ENCODE measurements around the gene DDX43. TPM values are rescaled to one million over a fixed set of nuclear protein-coding genes. Genes with fewer than 3 reads are reported as not detected.

DDX43 gene
- total RNA-seq, 1 experiment from 2014 or later, result not detected

GRCh38 chr6:73369563-73369962 is 25.1 kb upstream of the DDX43 start, which contains the start of gene OOEP:
Gene OOEP (minus strand): TSS chr6:73369897. CDS start chr6:73369792, 105 bp downstream.
- BruUV-seq (replicated peaks), result no TSS peak

GRCh38 chr6:73371984-73372383 is 22.6 kb upstream of the DDX43 start:
- POLR2A ChIA-PET, result no interaction called here
- no peak for TF ChIP-seq CTCF (IDR thresholded peaks at IDR 0.05; ENCODE audit: insufficient read depth in 1 of 2, low read depth in 1 of 2, low read length in 1 of 2, severe bottlenecking in 1 of 2, unreplicated experiment in 1 of 2)
- no TSS peak for BruUV-seq (replicated peaks)

More at GRCh38 chr6:73369563-73369962, 25.1 kb upstream of the DDX43 start, which contains the start of gene OOEP:
- H3K9me3 ChIP-seq, result no peaks in the 10 kb centered on the region
- no peaks in the 10 kb centered on the region for H3K36me3 ChIP-seq (ENCODE audit: control insufficient read depth, insufficient read depth, low read length)
- CTCF ChIA-PET, result no interaction called here
- Mint-ChIP-seq H3K9me3 (ENCODE audit: unreplicated experiment) (no peaks in the 10 kb centered on the region), H3K4me3 (ENCODE audit: unreplicated experiment) (no peak within 1 kb of the TSS), H3K4me1 (ENCODE audit: low read depth, unreplicated experiment) (no peaks in the 10 kb centered on the region), H3K27me3 (ENCODE audit: insufficient read depth, unreplicated experiment) (no peaks in the 10 kb centered on the region), H3K36me3 (ENCODE audit: insufficient read depth, unreplicated experiment) (no peaks in the 10 kb centered on the region), H3K27ac (ENCODE audit: unreplicated experiment) (no peak within 1 kb of the TSS)
- POLR2A ChIA-PET, result no interaction called here
- intact Hi-C loops (cut with micrococcal nuclease; ENCODE audit: unreplicated experiment), result no loop called here
- no peak for TF ChIP-seq CTCF (IDR thresholded peaks at IDR 0.05; ENCODE audit: insufficient read depth in 1 of 2, low read depth in 1 of 2, low read length in 1 of 2, severe bottlenecking in 1 of 2, unreplicated experiment in 1 of 2)
- H3K27me3 ChIP-seq (replicated peaks; ENCODE audit: control insufficient read depth, insufficient read depth, low read length), result no peaks in the 10 kb centered on the region
- DNase-seq, result no peak
- no peaks in the 10 kb centered on the region for H3K4me1 ChIP-seq
- no peak within 1 kb of the TSS for H3K4me3 ChIP-seq (ENCODE audit: low read depth, low read length)

DNA sequence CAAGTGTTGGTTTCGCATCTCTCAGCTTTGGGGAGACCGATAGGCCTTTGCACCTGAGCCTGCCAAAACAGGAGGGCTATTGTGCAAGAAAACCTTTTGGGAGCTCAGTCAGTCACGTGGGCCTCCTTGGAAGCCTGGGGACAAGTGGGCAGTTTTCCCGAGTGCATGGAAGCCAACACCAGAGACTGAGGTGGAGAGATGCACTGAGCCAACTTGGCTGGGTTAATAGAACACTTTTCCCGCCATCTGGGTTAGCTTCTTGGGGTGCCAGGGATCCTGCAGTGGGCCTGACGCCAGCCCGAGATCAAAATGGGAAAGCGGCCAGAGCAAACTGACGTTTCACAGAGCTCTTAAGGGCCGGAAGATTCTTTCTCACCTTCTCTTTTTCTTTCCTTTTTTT is 22.1 kb upstream of the DDX43 start:
- Histone ChIP-seq H3K36me3 (ENCODE audit: control insufficient read depth, insufficient read depth, low read length) (no peaks in the 10 kb centered on the region), H3K9me3 (no peaks in the 10 kb centered on the region), H3K4me3 (ENCODE audit: low read depth, low read length) (no peak overlapping the region), H3K4me1 (peaks cover 8% of the 10 kb centered on the region), H3K27me3 (replicated peaks; ENCODE audit: control insufficient read depth, insufficient read depth, low read length) (no peaks in the 10 kb centered on the region)
- no TSS peak for BruUV-seq (replicated peaks)
- CTCF ChIA-PET, result no interaction called here
- H3K27me3 Mint-ChIP-seq (ENCODE audit: insufficient read depth, unreplicated experiment), result no peaks in the 10 kb centered on the region
- POLR2A ChIA-PET, result no interaction called here
- no peaks in the 10 kb centered on the region for H3K4me1 Mint-ChIP-seq (ENCODE audit: low read depth, unreplicated experiment)
- intact Hi-C loops (cut with micrococcal nuclease; ENCODE audit: unreplicated experiment), result no loop called here
- DNase-seq, result no peak
- H3K9me3 Mint-ChIP-seq (ENCODE audit: unreplicated experiment), result no peaks in the 10 kb centered on the region
- no peaks in the 10 kb centered on the region for H3K36me3 Mint-ChIP-seq (ENCODE audit: insufficient read depth, unreplicated experiment)
- no peak for TF ChIP-seq CTCF (IDR thresholded peaks at IDR 0.05; ENCODE audit: insufficient read depth in 1 of 2, low read depth in 1 of 2, low read length in 1 of 2, severe bottlenecking in 1 of 2, unreplicated experiment in 1 of 2)
- H3K4me3 Mint-ChIP-seq (ENCODE audit: unreplicated experiment), result no peak overlapping the region
- H3K27ac Mint-ChIP-seq (ENCODE audit: unreplicated experiment), result no peak overlapping the region

More at GRCh38 chr6:73371984-73372383, 22.6 kb upstream of the DDX43 start:
- Mint-ChIP-seq H3K4me3 (ENCODE audit: unreplicated experiment) (no peak overlapping the region), H3K36me3 (ENCODE audit: insufficient read depth, unreplicated experiment) (no peaks in the 10 kb centered on the region), H3K4me1 (ENCODE audit: low read depth, unreplicated experiment) (no peaks in the 10 kb centered on the region), H3K27ac (ENCODE audit: unreplicated experiment) (no peak overlapping the region), H3K9me3 (ENCODE audit: unreplicated experiment) (no peaks in the 10 kb centered on the region), H3K27me3 (ENCODE audit: insufficient read depth, unreplicated experiment) (no peaks in the 10 kb centered on the region)
- CTCF ChIA-PET, result no interaction called here
- Histone ChIP-seq H3K27me3 (replicated peaks; ENCODE audit: control insufficient read depth, insufficient read depth, low read length) (no peaks in the 10 kb centered on the region), H3K9me3 (no peaks in the 10 kb centered on the region), H3K36me3 (ENCODE audit: control insufficient read depth, insufficient read depth, low read length) (no peaks in the 10 kb centered on the region), H3K4me3 (ENCODE audit: low read depth, low read length) (no peak overlapping the region), H3K4me1 (peaks cover 8% of the 10 kb centered on the region)
- DNase-seq, result no peak
- intact Hi-C loops (cut with micrococcal nuclease; ENCODE audit: unreplicated experiment), result no loop called here

Measured in Caco-2 (cell line).